IPS DF 6.9 (cell line): ENCODE results near the gene CFAP100.

ENCODE experiments used
- DNase-seq: peaks from one replicate; pipeline ENCODE4 v3.0.0-alpha.2; 2013; ENCODE audit warnings: low read depth, low spot score
- H3K27ac ChIP-seq: one replicate; pipeline ENCODE4 v1.5.1; 2013; ENCODE audit warnings: low read length, control low read depth
- H3K27me3 ChIP-seq: 2 replicates; pipeline ENCODE4 v1.6.1; 2013; ENCODE audit warnings: mild to moderate bottlenecking, low read length; ENCODE audit not compliant: control insufficient read depth, insufficient read depth
- H3K36me3 ChIP-seq: 2 replicates; pipeline ENCODE4 v1.6.1; 2013; ENCODE audit warnings: low read length; ENCODE audit not compliant: control insufficient read depth, insufficient read depth
- H3K4me1 ChIP-seq: 2 replicates; pipeline ENCODE4 v1.6.1; 2013; ENCODE audit warnings: low read length; ENCODE audit not compliant: control insufficient read depth, insufficient read depth
- H3K4me3 ChIP-seq: 2 replicates; pipeline ENCODE4 v1.5.1; 2013; ENCODE audit warnings: mild to moderate bottlenecking, low read length
- H3K9me3 ChIP-seq: 2 replicates; pipeline ENCODE4 v1.6.1; 2013; ENCODE audit warnings: low read length, inconsistent platforms; ENCODE audit not compliant: control insufficient read depth, insufficient read depth
- WGBS: extraction: QIAGEN DNeasy Blood & Tissue Kit; methylation state at CpG from one replicate; pipeline ENCODE4 v1.1.7; 2013; ENCODE audit warnings: mixed read lengths, missing lambda C conversion rate; ENCODE audit not compliant: insufficient read length, insufficient coverage; 5-methylcytosine and 5-hydroxymethylcytosine counted together

The CFAP100 gene

GRCh38 chr3:126473292-126474168 is 78.8 kb downstream of the CFAP100 start:
- no peaks in the 10 kb centered on the region for H3K27me3 ChIP-seq
- no peak for DNase-seq
- no CpG with 5 or more reads among the region's 14 CpGs for WGBS
- no peak overlapping the region for H3K4me3 ChIP-seq
- H3K4me1 ChIP-seq = 0 out of 2 replicates have a peak, but pooled peaks cover 1% of the 10 kb centered on the region
- H3K27ac ChIP-seq = no peak overlapping the region
- no peaks in the 10 kb centered on the region for H3K9me3 ChIP-seq
- peaks cover 21% of the 10 kb centered on the region for H3K36me3 ChIP-seq

GRCh38 chr3:126474498-126475412 is 80.0 kb downstream of the CFAP100 start:
- Histone ChIP-seq H3K4me1 (0 out of 2 replicates have a peak, but pooled peaks cover 1% of the 10 kb centered on the region), H3K27ac (no peak overlapping the region), H3K9me3 (no peaks in the 10 kb centered on the region), H3K27me3 (no peaks in the 10 kb centered on the region), H3K36me3 (peaks cover 10% of the 10 kb centered on the region), H3K4me3 (peak overlapping the region; percentile 64)
- no CpG with 5 or more reads among the region's 72 CpGs for WGBS
- no peak for DNase-seq

GRCh38 chr3:126475413-126476114 is 80.9 kb downstream of the CFAP100 start, which contains the start of gene ZXDC:
Gene ZXDC (minus strand): TSS chr3:126475891. CDS start chr3:126475865, 26 bp downstream.
- Histone ChIP-seq H3K27ac (no peak within 1 kb of the TSS), H3K4me3 (peak within 1 kb of the TSS; percentile 82), H3K9me3 (no peaks in the 10 kb centered on the region), H3K27me3 (no peaks in the 10 kb centered on the region), H3K4me1 (0 out of 2 replicates have a peak, but pooled peaks cover 1% of the 10 kb centered on the region), H3K36me3 (peaks cover 2% of the 10 kb centered on the region; the same call in 1 of the 2 replicates)
- DNase-seq = peak; percentile 71
- no CpG with 5 or more reads among the region's 112 CpGs for WGBS

GRCh38 chr3:126476166-126477060 is 81.7 kb downstream of the CFAP100 start:
- DNase-seq = no peak
- Histone ChIP-seq H3K36me3 (no peaks in the 10 kb centered on the region), H3K27ac (no peak overlapping the region), H3K27me3 (no peaks in the 10 kb centered on the region), H3K4me1 (0 out of 2 replicates have a peak, but pooled peaks cover 1% of the 10 kb centered on the region), H3K4me3 (peak overlapping the region; percentile 82), H3K9me3 (no peaks in the 10 kb centered on the region)
- WGBS = no CpG with 5 or more reads among the region's 66 CpGs

GRCh38 chr3:126477061-126477380 is 82.3 kb downstream of the CFAP100 start:
- Histone ChIP-seq H3K36me3 (no peaks in the 10 kb centered on the region), H3K27ac (no peak overlapping the region), H3K9me3 (no peaks in the 10 kb centered on the region), H3K4me1 (0 out of 2 replicates have a peak, but pooled peaks cover 1% of the 10 kb centered on the region), H3K27me3 (no peaks in the 10 kb centered on the region), H3K4me3 (no peak overlapping the region)
- WGBS = no CpG with 5 or more reads among the region's 4 CpGs
- DNase-seq = no peak

- no CpG with 5 or more reads among the region's 14 CpGs for WGBS
- DNase-seq = no peak
- H3K4me3 ChIP-seq = no peak overlapping the region
- H3K27ac ChIP-seq = no peak overlapping the region
- H3K9me3 ChIP-seq = no peaks in the 10 kb centered on the region
- no peaks in the 10 kb centered on the region for H3K27me3 ChIP-seq
- H3K4me1 ChIP-seq = 0 out of 2 replicates have a peak, but pooled peaks cover 1% of the 10 kb centered on the region
- no peaks in the 10 kb centered on the region for H3K36me3 ChIP-seq
These were observed 84.0 kb downstream of the CFAP100 start for GRCh38 chr3:126478581-126479310.

GRCh38 chr3:126479642-126480041 is 84.9 kb downstream of the CFAP100 start:
- H3K4me1 ChIP-seq = peaks cover 4% of the 10 kb centered on the region
- H3K36me3 ChIP-seq = no peaks in the 10 kb centered on the region
- H3K9me3 ChIP-seq = no peaks in the 10 kb centered on the region
- DNase-seq = no peak
- no CpG with 5 or more reads among the region's 1 CpG for WGBS
- H3K27ac ChIP-seq = no peak overlapping the region
- H3K4me3 ChIP-seq = no peak overlapping the region
- no peaks in the 10 kb centered on the region for H3K27me3 ChIP-seq

- H3K27ac ChIP-seq = no peak overlapping the region
- no peaks in the 10 kb centered on the region for H3K9me3 ChIP-seq
- H3K4me1 ChIP-seq = peaks cover 6% of the 10 kb centered on the region
- H3K4me3 ChIP-seq = no peak overlapping the region
- no peaks in the 10 kb centered on the region for H3K27me3 ChIP-seq
- H3K36me3 ChIP-seq = no peaks in the 10 kb centered on the region
- no CpG with 5 or more reads among the region's 5 CpGs for WGBS
- DNase-seq = no peak
These were observed 85.5 kb downstream of the CFAP100 start for GRCh38 chr3:126480206-126480605.

GRCh38 chr3:126480861-126481260 is 86.2 kb downstream of the CFAP100 start:
- H3K27me3 ChIP-seq = no peaks in the 10 kb centered on the region
- H3K9me3 ChIP-seq = no peaks in the 10 kb centered on the region
- WGBS = no CpG with 5 or more reads among the region's 8 CpGs
- H3K27ac ChIP-seq = no peak overlapping the region
- H3K36me3 ChIP-seq = no peaks in the 10 kb centered on the region
- H3K4me1 ChIP-seq = peaks cover 6% of the 10 kb centered on the region
- no peak for DNase-seq
- H3K4me3 ChIP-seq = no peak overlapping the region
